Right cardiac atrium (tissue), 5 donors: ENCODE measurements around the gene RHBDF2. TPM values are rescaled to one million over a fixed set of nuclear protein-coding genes. Genes with fewer than 3 reads are reported as not detected.
A peak's percentile ranks its signal among the peaks of the same experiment; 100 is the strongest.
"Not testable (repeated sequence)": the region's sequence is repeated elsewhere in the genome, so short reads cannot be mapped to it uniquely, and the experiment has no call there.

Source experiments
- ATAC-seq, 2 donors: fragments of 200-7000 bp; cut with Tn5 transposase; one replicate each; pipeline versions ENCODE4 v1.8.0 to v1.9.1; 2020; ENCODE audit warnings: moderate library complexity in 2 of 2, mild to moderate bottlenecking in 1 of 2
- DNase-seq, 3 donors: peaks; one replicate each; pipeline ENCODE4 v3.0.0-alpha.2; 2020
- H3K27ac ChIP-seq: one replicate; pipeline ENCODE4 v1.5.1; 2013; ENCODE audit warnings: mild to moderate bottlenecking, low read length, control low read depth, moderate library complexity
- H3K27me3 ChIP-seq: one replicate; pipeline ENCODE4 v1.6.1; 2013; ENCODE audit not compliant: control insufficient read depth, insufficient read depth
- H3K4me1 ChIP-seq: one replicate; pipeline ENCODE4 v1.6.1; 2013; ENCODE audit warnings: low read length; ENCODE audit not compliant: control insufficient read depth, insufficient read depth
- H3K4me3 ChIP-seq: one replicate; pipeline ENCODE4 v1.5.1; 2013; ENCODE audit warnings: low read length, control low read depth
- H3K9me3 ChIP-seq: one replicate; pipeline ENCODE4 v1.6.1; 2013; ENCODE audit warnings: low read length; ENCODE audit not compliant: control insufficient read depth
- WGBS: extraction: QIAGEN DNeasy Blood & Tissue Kit; methylation state at CpG from one replicate; pipeline ENCODE4 v1.1.7; 2013; 5-methylcytosine and 5-hydroxymethylcytosine counted together
- intact Hi-C, 4 donors: fragments of 100-400 bp; cut with DNase I; formaldehyde crosslinking; loops; one replicate each; pipeline versions ENCODE4 v1.11.0 to v1.14.0; 2022 to 2023
- polyA plus RNA-seq: library from polyadenylated mRNA; stranded (reverse); fragments of 200-250 nt; gene quantifications from one replicate; pipeline ENCODE4 v1.2.3, GENCODE V29; 2013
- total RNA-seq, 4 donors: library from RNA; stranded (reverse); fragmentation: NEBNext Ultra II Directional; extraction: Animal tissue kit (Norgen Biotek cat#: 25700); gene quantifications; one replicate each; pipeline ENCODE4 v1.2.1, GENCODE V29; 2021
- donor health status: healthy with polysubstance abuse.
- donor health status: DM: no; HTN: yes; CAD: no.
- donor health status: DM: no; HTN: no; CAD: no.
- donor health status: DM: no; HTN: yes; CAD: no; lungs with severe emphysema.
- donor health status: DM: yes; HTN: yes; CAD: no.

RHBDF2 gene
- total and polyA plus RNA-seq, 5 donors, result 10.2 to 16.4 (median 12.0) TPM

DNA sequence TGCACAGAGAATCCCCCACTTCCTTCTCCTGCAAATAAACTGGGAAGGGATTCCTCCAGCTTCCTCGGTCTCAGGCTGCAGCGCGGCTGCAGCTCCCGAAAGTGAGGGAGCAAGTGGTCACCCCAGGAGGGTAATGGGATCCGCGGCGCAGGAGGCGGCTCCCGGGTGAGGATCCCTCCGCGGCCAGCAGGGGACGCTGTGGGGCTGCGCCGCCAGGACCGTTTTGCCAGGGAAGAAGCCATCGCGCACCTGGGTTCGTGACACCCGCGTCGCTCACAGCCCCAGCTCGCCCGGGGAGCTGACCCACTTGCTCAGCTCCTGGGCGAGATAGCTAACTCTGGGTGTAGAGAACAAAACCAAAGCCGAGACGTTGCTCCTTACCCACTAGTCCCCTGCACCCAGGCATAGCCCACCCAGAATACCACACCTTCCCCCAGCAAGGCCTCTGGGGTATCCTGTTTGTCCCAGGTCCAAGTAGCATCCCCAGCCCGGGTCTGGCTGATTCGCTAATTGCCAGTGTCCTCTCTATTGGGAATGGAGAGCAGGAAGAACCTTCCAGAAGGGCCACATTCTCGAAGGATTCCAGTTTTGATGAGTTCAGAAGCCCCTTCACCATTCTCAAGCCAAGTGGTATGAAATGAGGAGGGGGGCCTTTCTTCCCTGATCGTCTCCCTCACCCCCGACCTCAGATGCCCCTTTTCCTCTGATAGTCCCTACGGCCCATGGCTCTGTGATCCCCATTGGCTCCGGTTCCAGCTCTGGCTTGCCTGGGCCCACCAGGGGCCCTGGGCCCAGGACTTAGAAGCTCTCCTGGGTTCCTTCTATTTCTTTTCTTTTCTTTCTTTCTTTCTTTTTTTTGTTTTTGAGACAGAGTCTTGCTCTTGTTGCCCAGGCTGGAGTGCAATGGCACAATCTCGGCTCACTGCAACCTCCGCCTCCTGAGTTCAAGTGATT is 22.1 kb upstream of the RHBDF2 start:
- peak; percentile 34 for ATAC-seq
- intact Hi-C loops, result loop anchor here (2.0 to 10.0 kb wide), 7 partner anchors 23 to 104 kb away; partner anchors contain the start of gene ST6GALNAC2 (in 2 of the 4)
- no peak overlapping the region for H3K4me3 ChIP-seq
- peak; percentile 72 to 91 (median 88) for DNase-seq
- 29% methylated on average over 35 of the region's 35 CpGs for WGBS
- H3K4me1 ChIP-seq, result peaks cover 8% of the 10 kb centered on the region
- H3K27ac ChIP-seq, result no peak overlapping the region
- H3K27me3 ChIP-seq, result no peaks in the 10 kb centered on the region
- H3K9me3 ChIP-seq, result no peaks in the 10 kb centered on the region

DNA sequence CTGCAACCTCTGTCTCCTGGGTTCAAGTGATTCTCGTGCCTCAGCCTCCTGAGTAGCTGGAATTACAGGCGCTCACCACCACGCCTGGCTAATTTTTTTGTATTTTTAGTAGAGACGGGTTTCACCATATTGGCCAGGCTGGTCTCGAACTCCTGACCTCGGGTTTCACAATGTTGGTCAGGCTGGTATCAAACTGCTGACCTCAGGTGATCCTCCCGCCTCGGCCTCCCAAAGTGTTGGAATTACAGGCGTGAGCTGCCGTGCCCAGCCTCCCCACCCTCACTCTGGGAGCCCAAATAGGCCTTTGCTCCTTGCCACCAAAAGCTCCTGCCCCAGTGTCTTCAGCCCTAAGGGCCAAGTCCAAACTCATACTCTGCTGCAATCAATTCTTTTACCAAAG is 20.5 kb upstream of the RHBDF2 start:
- not testable (repeated sequence) for H3K9me3 ChIP-seq, H3K27me3 ChIP-seq, H3K4me3 ChIP-seq, ATAC-seq, DNase-seq, H3K27ac ChIP-seq, H3K4me1 ChIP-seq
- 89% methylated on average over 10 of the region's 10 CpGs for WGBS
- intact Hi-C loops, result loop anchor here (2.0 to 10.0 kb wide), 7 partner anchors 25 to 106 kb away; partner anchors contain the start of gene ST6GALNAC2 (in 2 of the 4)

DNA sequence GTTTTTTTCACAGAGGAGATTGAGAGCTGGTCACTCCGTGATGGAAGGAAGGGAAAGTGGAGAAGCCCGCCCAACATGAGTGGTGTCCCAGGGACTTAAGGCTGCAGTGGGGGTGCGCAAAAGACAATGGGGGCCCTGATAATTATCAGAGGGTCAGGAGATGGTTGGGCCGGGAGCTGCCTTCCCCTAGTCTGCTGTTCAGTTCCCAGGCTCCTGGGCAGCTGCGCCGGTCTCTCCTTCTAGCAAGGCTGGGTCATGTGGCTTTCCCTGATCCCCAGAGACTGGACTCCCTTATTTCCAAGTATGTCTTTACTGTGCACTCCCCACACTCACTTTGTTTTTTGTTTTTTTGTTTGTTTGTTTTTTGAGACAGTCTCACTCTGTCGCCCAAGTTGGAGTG is 20.0 kb upstream of the RHBDF2 start:
- Histone ChIP-seq H3K27me3 (no peaks in the 10 kb centered on the region), H3K4me3 (no peak overlapping the region), H3K9me3 (no peaks in the 10 kb centered on the region), H3K4me1 (peaks cover 8% of the 10 kb centered on the region), H3K27ac (no peak overlapping the region)
- WGBS, result 84% methylated on average over 7 of the region's 7 CpGs
- no peak for ATAC-seq
- DNase-seq, result no peak
- intact Hi-C loops, result loop anchor here (5.0 to 10.0 kb wide), 6 partner anchors 36 to 106 kb away; partner anchors contain the start of gene ST6GALNAC2 (in 2 of the 4)

DNA sequence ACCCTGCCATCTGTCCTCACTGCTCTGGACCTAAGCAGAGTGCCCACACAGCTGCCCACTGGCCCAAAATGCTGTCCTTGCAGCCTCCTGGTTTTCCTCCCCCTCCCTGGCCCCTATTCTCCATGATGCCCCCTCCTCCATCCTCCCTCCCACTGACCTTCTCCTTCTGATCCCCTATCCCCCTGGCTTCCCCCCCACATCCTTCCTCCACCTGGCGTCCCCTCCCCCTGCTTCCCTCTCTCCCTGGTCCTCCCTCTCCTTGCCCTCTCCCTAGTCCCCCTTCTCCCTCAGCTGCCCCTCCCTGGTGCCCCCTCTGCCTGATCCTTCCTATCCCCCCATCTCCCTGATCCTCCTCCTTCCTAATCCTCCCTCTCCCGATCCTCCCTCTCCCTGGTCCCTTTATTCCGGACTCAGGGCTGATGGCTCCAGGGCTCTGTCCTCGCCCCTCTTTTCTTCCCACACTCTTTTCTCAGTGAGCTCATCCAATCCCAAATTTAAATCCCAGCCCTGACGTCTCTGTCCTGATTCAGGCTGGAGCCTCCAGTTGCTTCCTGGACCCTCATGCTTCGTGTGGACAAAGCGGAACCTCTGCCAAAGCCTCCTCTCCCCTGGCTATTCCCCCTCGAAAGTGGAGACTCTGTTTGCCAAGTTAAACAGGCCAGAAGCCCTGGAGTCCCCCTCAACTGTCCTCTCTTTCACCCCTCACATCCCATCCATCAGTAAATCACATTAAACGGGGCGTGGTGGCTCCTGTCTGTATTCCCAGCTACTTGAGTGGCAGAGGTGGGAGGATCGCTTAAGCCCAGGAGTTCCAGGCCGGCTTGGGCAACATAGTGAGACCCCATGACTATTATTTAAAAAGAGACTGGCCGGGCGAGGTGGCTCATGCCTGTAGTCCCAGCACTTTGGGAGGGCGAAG is 18.1 kb upstream of the RHBDF2 start:
- no peaks in the 10 kb centered on the region for H3K27me3 ChIP-seq
- no peaks in the 10 kb centered on the region for H3K9me3 ChIP-seq
- no peaks in the 10 kb centered on the region for H3K4me1 ChIP-seq
- no peak for ATAC-seq
- no peak overlapping the region for H3K27ac ChIP-seq
- WGBS, result 60% methylated on average over 15 of the region's 15 CpGs
- no peak for DNase-seq
- intact Hi-C loops, result no loop called here
- no peak overlapping the region for H3K4me3 ChIP-seq

DNA sequence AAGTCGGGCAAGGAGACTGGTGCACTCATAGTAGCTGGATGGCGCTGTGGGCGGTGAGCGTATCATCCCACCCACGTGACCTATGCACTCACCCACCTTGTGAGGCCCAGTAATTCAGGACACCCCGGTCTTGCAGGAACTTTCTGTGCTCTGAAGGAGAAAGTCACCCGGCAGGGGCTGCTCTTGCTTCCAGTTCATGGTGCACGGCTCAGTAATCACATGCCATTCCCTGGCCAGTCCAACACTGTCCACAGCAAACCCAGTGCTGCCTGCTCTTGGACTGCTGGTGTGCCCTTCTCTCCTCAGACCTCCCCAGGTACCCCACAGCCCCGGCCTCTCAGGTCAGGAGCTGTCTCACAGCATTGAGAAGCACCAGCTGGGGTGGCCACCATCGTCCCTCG is 16.4 kb upstream of the RHBDF2 start:
- DNase-seq (no peak), ATAC-seq (no peak)
- Histone ChIP-seq H3K27ac (no peak overlapping the region), H3K27me3 (no peaks in the 10 kb centered on the region), H3K4me1 (no peaks in the 10 kb centered on the region), H3K9me3 (no peaks in the 10 kb centered on the region), H3K4me3 (no peak overlapping the region)
- intact Hi-C loops, result no loop called here
- 90% methylated on average over 11 of the region's 11 CpGs for WGBS

DNA sequence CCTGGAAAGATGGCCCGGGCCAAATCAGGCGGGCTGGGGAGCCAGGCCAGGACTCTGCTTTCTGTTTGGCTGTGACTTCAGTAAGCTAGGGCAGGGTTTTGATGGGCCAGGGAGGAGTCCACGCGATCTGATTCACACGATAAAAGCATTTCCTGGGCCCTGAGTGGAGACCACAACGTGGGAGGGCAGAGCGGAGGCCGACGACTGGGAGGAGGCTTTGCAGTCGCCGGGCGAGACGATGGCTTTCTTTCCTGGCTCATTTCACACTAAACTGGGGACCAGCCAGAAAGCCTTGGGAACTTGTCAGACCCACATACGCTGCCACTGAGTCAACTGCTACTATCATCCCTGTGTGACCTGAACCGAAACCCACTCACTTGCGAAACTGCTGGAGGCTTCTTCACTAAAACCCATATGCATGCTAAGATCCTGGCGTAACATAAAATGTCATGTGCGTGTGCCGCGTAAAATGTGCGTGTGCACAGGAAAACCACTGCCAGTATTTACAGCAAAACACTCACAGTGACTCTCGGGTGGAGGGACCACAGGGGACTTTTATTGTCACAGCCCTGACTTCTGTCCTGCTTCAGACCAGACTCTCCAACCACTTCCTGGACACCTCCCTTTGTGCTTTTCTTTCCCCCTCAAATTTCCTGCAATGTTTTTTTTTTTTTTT is 14.2 kb upstream of the RHBDF2 start:
- DNase-seq, result peak; percentile 87 to 89 (median 88)
- 29% methylated on average over 22 of the region's 22 CpGs for WGBS

DNA sequence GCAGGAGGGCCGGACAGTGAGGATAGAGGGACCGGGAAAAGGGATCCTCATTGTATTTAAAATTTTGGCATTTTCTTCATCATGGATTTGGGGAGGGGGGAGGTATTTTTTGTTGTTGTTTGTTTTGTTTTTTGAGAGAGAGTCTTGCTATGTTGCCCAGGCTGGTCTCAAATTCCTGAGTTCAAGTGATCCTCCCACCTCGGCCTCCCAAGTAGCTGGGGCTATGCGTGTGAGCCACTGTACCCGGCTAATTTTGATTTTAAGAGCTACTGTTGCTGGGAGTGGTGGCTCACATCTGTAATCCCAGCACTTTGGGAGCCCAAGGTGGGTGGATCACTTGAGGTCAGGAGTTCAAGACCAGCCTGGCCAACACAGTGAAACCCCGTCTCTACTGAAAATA is 13.1 kb upstream of the RHBDF2 start:
- H3K4me3 ChIP-seq, H3K4me1 ChIP-seq, ATAC-seq, H3K27me3 ChIP-seq, intact Hi-C loops, H3K27ac ChIP-seq, H3K9me3 ChIP-seq, DNase-seq: not testable (repeated sequence)
- 94% methylated on average over 6 of the region's 6 CpGs for WGBS

More for the DNA sequence above, 14.2 kb upstream of the RHBDF2 start:
- ATAC-seq, result peak; percentile 66 to 84
- Histone ChIP-seq H3K4me1 (no peaks in the 10 kb centered on the region), H3K9me3 (no peaks in the 10 kb centered on the region), H3K27me3 (no peaks in the 10 kb centered on the region), H3K27ac (peak overlapping the region; percentile 90), H3K4me3 (no peak overlapping the region)
- intact Hi-C loops, result no loop called here

DNA sequence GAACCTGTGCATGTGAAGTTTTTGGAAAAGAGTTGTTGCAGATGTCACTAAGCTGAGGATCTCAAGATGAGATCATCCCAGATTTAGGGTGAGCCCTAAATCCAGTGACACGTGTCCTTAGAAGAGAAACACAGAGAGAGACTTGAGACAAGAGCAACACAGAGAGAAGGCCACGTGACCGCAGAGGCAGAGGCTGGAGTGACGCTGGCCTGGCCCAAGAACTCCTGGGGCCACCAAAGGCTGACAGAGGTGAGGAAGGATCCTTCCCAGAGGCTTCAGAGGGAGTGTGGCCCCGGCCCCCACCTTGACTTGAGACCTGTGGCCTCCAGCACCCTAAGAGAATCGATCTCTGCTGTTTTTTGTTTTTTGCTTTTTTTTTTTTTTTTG is 12.1 kb upstream of the RHBDF2 start:
- Histone ChIP-seq H3K4me1 (no peaks in the 10 kb centered on the region), H3K27ac (no peak overlapping the region), H3K9me3 (no peaks in the 10 kb centered on the region), H3K27me3 (no peaks in the 10 kb centered on the region), H3K4me3 (no peak overlapping the region)
- intact Hi-C loops, result no loop called here
- ATAC-seq (no peak), DNase-seq (no peak)
- WGBS, result 70% methylated on average over 6 of the region's 6 CpGs

DNA sequence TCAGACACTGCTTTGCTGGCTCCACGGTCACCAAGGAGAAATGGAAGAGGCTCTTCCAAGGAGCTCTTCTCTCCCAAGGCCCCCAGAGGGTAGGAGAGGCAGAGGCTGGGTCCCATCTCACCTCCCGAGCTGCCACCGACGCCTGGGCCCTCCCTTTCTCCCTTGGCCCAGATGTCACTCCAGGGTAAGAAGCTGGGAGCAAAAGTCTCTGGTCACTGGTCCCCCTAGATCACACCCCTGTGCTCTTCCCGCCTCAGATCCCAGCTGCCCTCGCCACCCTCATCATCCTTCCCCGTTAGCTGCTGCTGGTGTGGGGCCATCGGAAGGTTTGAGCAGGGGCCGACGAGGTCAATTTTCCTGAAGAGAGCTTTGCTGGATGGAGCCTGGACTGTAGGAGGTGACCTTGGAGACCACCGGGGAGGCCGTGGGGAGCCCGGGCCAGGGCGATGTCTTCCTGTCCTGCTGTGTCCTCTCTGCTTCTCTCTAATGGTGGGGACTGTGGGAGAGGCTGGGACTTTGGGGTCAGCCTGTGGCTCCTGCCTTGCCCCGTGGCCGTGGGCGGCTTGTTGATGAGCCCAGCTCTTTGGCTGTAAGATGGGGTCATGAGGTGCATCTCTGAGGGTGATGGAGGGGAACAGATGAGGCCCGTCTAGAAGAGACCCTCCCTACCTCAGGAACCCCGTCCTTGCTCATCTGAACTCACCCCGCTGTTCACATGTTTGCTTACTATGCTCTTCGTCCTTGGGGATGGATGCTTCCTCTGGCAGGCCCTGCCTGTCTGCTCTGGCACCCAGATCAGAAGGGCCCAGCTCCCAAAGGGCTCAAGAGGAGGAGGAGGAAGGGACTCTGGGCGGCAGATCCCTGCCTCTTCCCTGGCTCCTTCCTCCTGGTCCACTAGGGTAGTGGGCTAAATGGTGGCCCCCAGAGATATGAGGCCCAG is 11.4 kb upstream of the RHBDF2 start:
- Histone ChIP-seq H3K27me3 (no peaks in the 10 kb centered on the region), H3K9me3 (no peaks in the 10 kb centered on the region), H3K27ac (no peak overlapping the region), H3K4me1 (no peaks in the 10 kb centered on the region), H3K4me3 (no peak overlapping the region)
- intact Hi-C loops, result no loop called here
- WGBS, result 85% methylated on average over 22 of the region's 22 CpGs
- ATAC-seq, result no peak
- no peak for DNase-seq
